Measurements from ENCODE around the gene KLRC4.
"Not testable (repeated sequence)": the region's sequence is repeated elsewhere in the genome, so short reads cannot be mapped to it uniquely, and the experiment has no call there.

KLRC4 gene, protein sequence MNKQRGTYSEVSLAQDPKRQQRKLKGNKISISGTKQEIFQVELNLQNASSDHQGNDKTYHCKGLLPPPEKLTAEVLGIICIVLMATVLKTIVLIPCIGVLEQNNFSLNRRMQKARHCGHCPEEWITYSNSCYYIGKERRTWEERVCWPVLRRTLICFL

GRCh38 chr12:10409392-10409791 is at the start of gene KLRC4:
Gene KLRC4 (minus strand): TSS chr12:10409757. CDS start chr12:10409575, 182 bp downstream.
- no peak for DNase-seq

DNA sequence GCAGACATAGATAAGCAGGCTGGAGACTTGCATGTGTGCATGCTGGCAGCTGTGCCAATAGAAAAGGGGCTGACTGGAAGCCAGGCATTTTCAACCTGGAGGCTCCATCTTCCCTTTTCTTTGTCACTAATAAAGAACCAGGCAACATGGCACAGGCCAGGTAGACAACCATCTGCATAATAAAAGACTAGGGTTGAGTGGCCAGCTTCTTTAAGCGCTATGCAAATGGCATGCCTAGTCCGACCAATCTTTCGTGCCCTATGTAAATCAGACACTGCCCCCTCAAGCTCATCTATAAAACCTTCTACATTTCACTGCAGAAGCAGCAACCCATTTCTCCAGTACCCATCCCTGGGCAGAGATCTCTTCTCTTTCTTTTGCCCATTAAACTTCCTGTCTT is 48.2 kb upstream of the KLRC4 start:
- no peak for DNase-seq

- no peak for DNase-seq
These were observed 47.3 kb upstream of the KLRC4 start for GRCh38 chr12:10456856-10457255.

- no peak for DNase-seq
These were observed 46.2 kb upstream of the KLRC4 start for GRCh38 chr12:10455766-10456165.

DNA sequence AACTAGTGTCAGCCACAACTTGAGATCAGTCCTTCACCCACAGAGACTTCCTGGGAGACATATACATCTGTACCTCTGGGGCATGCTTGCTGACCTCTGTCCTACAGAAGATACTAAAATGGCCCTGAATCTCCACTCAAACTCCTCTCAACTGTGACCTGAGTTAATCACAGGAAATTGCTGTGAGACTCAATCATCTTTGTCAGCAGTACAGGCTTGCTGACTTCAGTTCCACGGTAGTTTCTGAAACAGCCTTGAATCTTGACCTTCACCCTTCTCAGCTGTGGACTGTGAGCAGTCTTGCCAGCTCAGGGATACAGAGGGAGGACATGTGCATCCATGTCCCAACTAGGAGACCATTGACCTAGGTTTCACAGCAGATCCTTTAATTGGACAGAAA is 45.0 kb upstream of the KLRC4 start:
- no peak for DNase-seq

DNA sequence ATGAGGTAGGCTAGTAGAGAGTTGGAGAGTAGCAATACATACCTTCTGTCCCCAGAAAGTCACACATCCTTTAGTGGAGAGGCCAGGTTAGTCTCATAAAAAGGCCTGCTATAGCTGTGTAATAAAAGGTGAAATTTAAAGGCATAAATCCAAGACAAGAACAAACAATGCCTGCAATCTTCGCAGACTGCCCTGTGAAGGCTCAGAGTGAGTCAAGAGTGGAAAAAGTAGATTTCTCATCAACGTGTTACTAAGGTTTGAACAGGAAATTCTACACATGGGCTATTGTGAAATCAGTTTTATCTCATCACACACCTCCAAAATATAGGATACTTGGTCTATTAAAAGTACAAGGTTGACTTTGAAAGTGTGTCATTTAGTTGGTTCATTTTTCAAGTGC is 43.6 kb upstream of the KLRC4 start, which contains the start of gene KLRC1:
Gene KLRC1, minus strand, starts transcription at position 222 of the 400 bp plus-strand sequence. CDS start 2,221 bp downstream, outside the sequence.
- DNase-seq, result no peak

DNA sequence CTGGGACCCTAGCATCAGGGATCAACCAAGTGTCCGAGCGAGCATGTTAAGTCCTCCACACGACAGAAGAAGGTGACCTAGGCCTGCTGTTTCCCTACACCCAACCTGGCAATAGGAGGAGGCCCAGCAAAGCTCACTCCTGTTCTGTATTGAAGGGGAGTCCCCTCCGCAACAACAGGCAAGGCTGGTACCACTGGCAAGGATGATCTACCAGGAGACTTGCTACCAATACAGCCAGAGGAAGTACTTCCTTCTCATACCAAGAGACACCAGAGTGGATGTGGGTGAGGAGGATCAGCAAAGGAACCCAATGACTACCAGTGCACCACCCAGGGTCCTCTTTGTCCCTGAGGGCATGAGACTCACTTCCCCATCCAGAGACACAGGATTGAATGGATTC is 38.7 kb upstream of the KLRC4 start:
- no peak for DNase-seq

DNA sequence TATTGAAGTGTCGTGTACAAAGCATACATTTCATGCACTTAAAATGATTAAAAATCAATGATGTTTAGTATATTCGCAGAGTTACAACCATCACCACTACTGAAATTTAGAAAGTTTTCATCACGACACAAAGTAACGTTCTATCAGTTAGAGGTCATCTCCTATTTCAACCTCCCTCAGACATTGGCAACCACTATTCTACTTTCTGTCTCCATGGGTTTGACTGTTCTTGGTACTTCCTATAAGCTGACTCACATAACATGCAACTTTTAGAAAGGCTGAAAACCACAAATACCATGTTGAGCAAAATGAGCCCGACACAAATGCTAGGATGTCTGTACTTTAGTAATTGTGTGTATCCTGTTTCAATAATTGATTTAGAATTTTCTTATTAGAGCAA is 36.5 kb upstream of the KLRC4 start:
- DNase-seq, result not testable (repeated sequence)

DNA sequence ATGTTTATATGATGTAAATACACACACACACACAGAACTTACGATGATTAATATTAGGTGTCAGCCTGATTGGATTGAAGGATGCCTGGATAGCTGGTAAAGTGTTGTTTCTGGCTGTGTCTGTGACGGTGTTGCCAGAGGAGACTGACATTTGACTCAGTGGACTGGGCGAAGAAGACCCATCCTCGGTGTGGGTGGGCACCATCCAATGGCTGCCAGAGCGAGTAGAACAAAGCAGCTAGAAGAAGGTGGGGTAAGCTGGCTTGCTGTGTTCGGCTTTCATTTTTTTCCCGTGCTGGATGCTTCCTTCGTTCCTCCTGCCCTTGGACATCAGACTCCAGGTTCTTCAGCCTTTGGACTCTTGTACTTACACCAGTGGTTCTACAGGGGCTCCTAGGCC is 31.6 kb upstream of the KLRC4 start:
- DNase-seq, result not testable (repeated sequence)

DNA sequence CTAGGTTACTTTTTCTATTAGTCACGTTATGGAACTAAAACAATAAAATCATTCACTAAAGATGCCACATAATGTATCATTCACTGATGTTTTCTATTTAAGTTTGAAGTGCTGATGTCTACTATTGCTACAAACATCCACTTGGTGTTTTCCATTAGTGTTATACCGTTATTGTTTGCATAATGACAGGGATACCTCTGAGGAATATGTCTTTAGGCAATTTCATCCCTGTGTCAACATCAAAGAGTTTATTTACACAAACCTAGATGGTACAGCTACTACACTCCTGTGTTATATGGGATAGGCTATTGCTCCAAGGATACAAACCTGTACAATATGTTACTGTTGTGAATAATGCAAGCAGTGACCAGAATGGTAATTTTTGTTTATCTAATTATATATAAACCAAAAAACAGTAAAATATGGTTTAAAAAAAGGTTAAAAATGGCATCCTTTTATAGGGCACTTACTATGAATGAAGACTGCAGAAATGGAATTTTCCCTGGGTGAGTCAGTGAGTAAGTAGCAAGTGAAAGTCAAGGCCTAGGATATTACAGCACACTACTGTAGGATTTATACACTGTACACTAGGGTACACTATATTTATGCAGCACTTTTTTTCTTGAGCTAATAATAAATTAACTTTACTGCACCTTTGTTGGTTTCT is 30.2 kb upstream of the KLRC4 start:
- DNase-seq, result not testable (repeated sequence)

DNA sequence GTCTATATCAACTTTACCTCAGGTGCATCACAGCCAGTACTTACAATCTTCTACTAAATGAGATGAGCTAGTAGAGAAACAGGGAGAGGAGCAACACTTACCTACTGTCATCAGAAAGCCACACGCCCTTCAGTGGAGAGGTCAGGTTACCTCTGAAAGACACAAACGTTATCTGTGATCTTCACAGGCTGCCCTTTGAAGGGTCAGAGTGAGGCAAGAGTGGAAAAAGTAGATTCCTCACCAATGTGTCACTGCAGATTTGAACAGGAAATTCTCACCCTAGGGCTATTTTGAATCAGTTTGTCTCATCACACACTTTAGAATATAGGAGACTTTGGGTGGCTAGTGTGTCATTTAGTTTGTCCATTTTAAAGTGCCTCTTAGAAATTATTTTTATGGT is 28.0 kb upstream of the KLRC4 start:
- not testable (repeated sequence) for DNase-seq

- DNase-seq, result not testable (repeated sequence)
These were observed 26.3 kb upstream of the KLRC4 start, which contains the start of gene KLRC2 for GRCh38 chr12:10435816-10436215. Gene KLRC2 (minus strand): TSS chr12:10436010. CDS start chr12:10435986, 24 bp downstream.

- not testable (repeated sequence) for DNase-seq
These were observed 21.1 kb upstream of the KLRC4 start for GRCh38 chr12:10430623-10431022.

- not testable (repeated sequence) for DNase-seq
These were observed 16.4 kb upstream of the KLRC4 start for GRCh38 chr12:10425938-10426337.

GRCh38 chr12:10424260-10424899 is 14.8 kb upstream of the KLRC4 start:
- not testable (repeated sequence) for DNase-seq

- DNase-seq, result not testable (repeated sequence)
These were observed 12.6 kb upstream of the KLRC4 start for GRCh38 chr12:10422159-10422558.

- not testable (repeated sequence) for DNase-seq
These were observed 10.8 kb upstream of the KLRC4 start, which contains the start of gene KLRC3 for GRCh38 chr12:10420334-10420733. Gene KLRC3 (minus strand): TSS chr12:10420595. CDS start chr12:10420550, 45 bp downstream.

DNA sequence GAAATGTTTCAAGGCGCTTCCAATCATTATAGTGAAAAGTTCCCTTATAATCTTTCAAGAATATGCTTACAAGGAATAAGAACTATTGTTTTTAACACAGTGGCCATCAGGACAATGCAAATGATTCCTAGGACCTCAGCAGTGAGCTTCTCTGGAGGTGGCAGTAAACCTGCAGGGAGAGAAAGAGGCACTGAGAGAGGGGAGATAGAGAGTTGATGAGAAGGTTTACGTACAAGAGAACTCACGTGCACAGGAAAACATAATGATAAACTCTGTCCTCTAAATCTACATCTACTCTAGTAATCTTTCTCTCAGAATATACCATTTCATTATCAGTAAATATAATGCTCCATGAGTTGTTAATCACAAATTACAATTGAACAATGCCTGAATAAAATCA is 715 bp downstream of the KLRC4 start:
- DNase-seq, result no peak

GRCh38 chr12:10406725-10407124 is 2.8 kb downstream of the KLRC4 start:
- DNase-seq, result no peak

GRCh38 chr12:10405294-10405693 is 4.3 kb downstream of the KLRC4 start:
- no peak for DNase-seq

- DNase-seq, result no peak
These were observed 4.8 kb downstream of the KLRC4 start for GRCh38 chr12:10404798-10405197.

- DNase-seq, result no peak
These were observed 8.7 kb downstream of the KLRC4 start for GRCh38 chr12:10400829-10401228.

DNA sequence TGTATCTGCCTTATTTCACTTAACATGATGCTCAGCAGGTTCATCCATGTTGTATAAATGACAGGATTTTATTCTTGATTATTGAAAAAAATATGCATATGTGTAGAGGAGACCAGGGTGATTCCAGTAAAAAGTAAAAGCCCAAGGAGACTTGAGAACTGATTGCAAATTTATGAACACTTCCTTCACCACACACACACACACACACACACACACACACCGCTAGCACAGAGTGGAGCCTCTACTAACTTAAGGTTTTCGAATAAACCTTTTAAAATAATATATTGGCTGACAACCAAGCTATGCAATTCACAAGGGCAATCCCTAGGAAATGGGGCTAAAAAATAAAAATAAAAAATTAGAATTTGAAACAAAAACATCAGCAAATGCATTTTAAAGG is 11.4 kb downstream of the KLRC4 start:
- DNase-seq, result no peak

DNA sequence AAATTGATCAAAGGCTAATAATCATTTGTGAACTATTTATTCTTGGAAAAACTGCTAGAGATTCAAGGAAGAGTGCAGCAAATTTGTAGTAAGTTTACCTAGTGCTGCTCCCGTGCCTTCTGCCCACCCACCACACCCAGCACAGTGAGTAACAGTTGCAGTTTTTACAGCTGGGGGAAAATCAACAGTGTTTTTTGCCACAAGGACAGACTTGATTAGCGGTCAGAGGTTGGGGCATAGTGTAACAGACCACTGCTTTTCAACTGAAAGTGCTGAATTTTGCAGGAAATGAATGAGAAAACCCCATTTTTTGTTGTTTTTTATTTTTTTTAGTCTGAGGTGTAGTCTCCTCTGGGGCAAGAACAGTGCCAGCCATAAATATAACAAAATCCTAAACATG is 12.3 kb downstream of the KLRC4 start:
- DNase-seq, result no peak
